ENCODE results near the gene LRRC74A. TPM values are rescaled to one million over a fixed set of nuclear protein-coding genes. Genes with fewer than 3 reads are reported as not detected.

LRRC74A gene
- not detected in 2 replicates for total RNA-seq

DNA sequence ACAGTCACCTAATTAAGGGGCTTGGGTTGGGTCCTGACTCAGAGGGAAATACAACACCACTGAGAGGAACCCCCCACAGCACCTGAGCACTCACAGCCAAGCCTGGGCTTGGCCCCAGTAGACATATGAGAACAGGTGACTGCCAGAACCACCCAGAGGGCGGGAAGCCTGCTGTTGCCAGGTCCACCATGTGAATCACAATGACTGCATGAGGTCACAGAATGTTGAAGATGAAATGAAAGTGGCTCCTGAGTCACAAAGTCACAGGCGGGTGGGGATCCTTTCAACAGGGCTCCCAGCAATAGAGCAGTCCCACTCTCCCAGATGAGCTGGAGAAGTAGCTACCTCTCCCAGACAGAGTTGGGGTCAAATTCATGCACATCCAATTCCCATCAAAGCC, at the start of gene LRRC74A:
LRRC74A (plus strand) TSS at position 287 of the 400 bp plus-strand sequence. CDS start 290 bp downstream, outside the sequence.
- DNase-seq (ENCODE audit: low read depth, low spot score) = no peak

DNA sequence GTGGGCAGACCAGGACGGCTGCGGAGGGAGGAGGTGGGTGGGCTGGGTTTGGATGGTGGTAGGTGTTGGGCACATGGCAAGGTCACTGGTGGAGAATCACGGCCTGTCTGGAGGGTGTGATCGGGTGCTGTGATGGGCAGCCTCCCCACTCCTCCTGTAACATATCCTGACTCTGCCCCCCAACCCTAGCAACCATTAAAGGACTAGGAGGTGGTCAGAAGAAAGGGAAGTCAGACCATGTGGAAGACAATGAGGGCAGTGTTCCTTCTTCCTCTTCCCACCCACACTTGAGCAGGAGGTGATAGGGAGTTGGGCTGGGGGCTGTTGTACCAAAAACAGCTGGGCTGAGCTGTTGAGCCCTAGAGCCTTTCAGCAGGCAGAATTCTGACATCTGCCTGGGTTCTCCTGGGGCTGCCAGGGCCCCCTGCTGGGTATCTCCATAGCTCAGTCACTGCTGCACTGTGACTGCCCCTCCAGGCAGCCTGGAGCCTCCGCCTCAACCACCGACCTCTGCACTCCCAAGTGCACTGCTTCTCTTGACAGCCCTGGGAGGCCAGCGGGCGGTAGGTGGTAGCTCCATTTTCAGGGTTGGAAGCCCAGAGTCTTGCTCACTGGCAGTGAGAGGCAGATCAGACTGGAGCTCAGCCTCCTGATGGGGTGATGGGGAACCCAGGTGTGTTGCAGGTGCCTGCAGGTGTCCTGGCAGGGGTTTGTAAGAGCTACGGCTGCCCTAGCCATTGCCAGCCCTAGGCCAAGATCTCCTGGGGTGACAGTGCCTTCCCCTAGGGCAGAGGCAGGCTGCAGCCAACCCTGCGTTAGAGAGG, 49.6 kb upstream of the LRRC74A start:
- DNase-seq (ENCODE audit: low read depth, low spot score) = no peak

DNA sequence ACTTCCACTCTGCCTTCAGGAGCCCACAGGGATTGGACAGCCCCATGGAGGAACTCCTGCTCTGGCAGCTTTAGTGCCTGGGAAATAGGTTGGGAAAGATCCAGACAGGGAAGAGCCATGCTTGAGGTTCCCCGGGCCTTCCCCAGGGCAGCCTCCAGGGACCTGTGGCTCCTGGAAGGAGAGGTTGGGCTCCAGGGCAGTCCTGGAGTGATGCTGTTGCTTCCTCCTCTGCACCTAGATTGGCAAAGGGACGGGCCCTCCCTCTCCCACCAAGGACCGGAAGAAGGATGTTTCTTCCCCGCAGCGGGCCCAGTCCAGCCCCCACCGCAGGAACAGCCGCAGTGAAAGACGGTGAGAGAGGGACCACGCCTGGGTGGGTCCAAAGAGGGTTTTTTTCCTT, 48.5 kb upstream of the LRRC74A start:
- no peak for DNase-seq (ENCODE audit: low read depth, low spot score)

DNA sequence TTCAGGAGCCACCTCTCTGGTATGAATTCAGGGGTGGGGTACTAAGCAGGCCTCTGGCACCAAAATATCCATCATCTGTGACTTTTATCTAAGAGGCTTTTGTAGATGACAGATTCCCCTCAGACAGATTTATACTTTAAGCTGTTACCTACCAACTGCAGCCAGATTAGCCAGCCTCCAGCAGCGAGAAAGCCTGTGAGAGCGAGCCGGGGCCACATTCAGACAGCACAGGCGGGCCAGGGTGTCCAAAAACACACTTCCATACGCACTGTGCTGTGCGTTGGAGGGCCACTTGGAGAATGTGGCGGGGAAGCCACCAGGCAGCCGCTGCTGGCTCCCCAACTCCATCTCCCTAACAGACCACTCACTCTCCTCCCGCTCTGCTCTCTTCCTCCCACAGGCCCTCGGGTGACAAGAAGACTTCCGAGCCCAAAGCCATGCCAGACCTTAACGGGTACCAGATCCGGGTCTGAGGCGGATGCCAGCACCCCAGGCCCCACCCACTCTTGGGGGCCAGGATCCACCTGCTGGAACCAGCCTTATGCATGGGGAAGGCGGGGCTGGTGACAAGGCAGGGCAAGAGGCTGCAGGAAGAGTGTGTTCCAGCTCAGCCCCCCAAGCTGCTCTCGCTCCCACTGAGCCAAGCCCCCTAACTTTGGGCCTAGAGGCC, 47.5 kb upstream of the LRRC74A start:
- no peak for DNase-seq (ENCODE audit: low read depth, low spot score)

DNA sequence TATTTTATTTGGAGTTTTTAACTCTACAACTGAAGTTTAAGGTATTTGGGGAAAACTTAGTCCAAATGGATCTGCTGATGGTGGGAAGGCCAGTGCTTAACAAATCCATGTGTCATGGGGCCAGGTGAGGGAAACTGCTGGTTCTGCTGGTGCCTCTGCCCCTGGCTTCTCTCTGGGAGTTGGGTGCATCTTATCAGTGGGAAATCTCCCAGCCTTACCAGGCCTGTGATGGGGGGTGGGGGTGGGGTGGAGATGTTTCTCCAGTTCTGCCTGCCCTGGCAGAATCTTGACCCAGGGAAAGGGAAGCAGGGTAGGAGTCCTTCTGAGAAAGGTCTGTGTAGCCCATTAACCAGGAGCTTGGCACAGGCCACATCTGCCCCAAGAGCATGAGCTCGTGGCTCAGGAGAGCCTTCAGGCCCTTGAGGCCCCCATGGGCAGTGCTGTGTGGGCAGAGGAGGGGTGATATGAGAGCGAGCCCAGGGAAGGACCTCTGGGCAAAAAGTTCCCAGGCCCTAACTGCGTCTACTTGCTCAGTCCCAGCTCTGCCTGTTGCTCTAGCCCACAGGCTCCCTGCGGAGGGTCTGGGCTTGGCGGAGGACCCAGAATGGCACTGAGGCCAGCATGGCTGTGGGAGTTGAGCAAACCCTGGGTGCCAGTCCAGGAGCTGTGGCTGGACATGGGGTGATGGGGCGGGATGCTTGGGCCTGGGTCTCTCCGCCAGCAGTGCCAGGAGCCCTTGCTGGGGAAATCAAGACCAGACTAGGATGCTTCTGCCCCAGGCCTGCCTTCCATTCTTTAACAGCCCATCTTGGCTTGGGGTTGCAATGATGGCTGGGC, 46.8 kb upstream of the LRRC74A start:
- DNase-seq (ENCODE audit: low read depth, low spot score) = no peak

DNA sequence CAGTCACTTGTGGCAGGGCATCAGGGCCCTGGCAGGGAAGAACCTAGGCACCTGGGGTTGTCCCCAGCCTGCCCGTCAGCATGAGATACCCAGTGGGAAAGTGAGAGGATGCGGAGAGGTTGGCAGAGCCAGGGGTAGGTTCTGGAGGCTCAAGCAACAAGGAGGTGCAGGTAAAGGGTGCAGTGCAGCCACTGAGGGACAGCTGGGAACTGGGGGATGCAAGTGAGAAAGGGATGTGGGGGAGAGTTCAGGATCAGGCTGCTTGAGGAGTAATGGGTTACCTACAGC, 46.2 kb upstream of the LRRC74A start:
- no peak for DNase-seq (ENCODE audit: low read depth, low spot score)

DNA sequence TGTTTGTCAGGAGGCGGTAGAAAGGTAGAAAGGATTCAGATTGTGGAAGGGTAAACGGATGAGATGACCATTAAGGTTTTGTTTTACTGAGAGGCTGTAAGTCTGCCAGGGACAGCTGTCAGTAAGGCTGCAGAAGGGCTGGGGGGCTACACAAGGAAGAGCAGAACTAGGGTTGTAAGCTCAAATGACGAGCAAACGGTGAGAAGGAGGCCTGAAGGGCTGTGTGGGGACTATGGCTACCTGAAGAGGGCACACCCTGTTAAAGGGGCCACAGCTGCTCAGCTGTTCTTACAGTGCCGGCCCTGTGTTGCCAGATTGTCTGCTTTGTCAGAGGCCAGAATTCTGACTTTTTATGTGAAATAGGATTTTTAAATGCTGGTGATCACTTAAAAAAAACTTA, 45.8 kb upstream of the LRRC74A start:
- DNase-seq (ENCODE audit: low read depth, low spot score) = no peak

DNA sequence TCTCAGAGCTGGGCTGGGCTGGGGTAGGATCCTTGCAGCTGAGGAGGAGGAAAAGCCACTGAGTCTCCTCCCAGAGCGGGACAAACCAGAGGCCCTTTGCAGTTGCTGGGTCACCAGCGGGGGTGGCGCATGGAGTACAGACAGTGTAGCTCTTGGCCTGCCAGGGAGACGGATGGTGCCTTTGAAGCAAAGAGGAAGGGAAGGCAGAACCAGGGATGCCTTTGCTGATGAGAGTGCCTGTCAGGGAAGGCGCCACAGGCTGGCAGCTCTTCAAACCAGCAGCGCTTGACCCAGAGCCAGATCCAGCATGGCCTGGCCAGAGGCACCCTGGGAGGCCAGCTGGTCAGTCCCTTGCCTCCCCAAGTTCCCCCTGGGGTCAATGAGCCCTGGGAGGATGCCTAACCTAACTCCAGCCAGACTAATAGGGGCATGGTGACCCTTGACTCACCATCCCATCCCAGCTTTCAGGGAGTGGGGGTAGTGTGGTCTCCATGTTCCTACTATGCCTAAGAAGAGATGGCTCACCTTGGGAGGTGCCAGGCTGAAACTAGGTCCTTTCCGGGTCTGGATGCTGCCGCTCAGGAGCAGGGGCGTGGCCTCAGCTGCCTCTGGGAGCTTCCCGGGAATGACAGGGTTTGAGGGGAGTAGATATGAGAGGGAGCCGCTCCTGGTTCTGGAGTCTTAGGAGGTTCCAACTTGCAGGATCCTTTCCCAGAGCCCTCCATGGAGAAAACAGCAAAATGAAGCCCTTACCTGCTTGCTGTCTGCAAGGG, 45.1 kb upstream of the LRRC74A start:
- DNase-seq (ENCODE audit: low read depth, low spot score) = no peak

DNA sequence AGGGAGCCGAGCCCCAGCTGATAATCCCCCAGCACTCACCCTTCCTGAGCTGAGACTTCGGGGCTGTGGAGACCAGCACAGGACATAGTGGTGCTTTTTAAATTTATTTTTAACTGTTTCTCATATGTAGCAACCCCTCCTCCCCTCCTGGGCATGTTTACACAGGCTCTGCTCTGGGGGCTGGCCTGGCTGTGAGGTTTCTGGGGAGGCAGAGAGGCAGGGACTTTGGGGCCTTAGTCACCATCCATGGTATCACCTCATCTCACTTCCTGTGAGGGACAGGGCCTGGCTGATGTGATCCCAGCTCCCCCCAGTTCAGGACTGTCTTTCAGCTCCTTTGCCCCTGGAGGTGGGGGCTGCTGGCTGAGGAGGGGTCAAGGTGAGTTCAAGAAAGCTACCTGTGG, 44.6 kb upstream of the LRRC74A start:
- DNase-seq (ENCODE audit: low read depth, low spot score) = no peak

DNA sequence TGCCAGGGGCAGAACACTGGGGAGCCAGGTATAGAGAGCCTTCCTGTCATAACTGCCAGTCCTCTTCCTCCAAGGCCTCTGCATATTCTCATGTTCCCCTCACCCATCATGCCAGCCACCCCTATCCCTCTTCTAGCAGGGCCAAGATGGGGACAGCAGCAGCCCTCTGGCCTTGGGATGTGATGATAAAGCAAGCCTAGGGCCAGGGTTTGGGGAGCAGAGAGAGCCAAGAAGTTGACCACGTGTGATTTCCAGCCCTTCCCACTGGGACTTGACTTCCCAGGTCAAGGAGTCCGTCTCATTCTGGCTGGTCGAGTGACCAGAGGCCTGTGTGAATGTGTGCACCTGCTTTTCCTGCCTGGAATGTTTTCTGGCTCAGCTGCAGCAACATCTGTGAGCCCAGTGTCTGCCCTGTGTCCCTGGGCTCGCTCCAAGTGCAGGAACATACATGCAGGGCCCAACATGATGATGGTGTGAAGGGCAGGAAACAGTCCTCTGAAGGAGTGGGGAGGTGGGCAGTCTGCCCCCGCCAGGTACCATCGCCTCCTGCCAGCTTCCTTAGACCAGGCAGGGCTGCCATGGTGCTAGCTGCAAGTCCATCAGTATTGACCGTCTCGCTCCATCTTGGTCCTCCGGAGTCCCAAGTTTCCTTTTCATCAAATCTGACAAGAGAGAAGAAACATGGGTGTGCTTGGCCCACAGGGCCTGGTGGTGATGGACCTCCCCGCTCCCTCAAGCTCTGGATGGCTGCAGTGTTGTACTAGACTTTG, 43.9 kb upstream of the LRRC74A start:
- no peak for DNase-seq (ENCODE audit: low read depth, low spot score)

DNA sequence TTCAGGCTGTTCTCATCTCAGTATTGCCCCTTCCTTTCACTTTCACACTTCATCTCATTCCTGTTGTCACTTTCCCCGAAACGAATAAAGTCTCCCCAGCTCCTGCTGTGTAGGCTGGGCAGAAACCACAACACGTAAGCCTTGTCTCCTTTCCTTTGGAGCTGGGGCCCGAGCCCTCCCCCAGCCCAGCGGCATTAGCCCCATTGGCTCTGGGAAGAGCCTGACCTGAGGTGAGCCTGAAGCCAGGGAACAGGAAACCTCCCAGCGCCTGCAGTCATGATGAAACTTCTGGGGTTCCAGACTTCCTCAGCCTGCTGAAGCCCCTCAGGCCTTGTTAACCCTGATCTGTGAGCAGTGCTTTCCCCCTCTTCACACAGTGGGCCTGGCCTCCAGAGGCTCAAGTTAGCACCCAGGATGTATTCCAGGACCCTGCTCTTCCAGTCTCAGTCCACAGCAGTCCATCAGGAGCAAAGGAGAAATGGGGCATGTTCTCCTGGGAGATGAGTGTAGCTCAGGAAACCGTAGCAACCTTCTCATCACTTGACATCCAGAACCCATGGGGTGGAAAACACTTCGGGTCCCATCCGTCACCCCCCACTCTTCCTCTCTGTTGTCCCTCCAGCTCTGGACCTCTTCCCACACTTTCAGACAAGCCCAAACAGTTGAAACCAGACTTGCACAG, 43.2 kb upstream of the LRRC74A start:
- no peak for DNase-seq (ENCODE audit: low read depth, low spot score)

DNA sequence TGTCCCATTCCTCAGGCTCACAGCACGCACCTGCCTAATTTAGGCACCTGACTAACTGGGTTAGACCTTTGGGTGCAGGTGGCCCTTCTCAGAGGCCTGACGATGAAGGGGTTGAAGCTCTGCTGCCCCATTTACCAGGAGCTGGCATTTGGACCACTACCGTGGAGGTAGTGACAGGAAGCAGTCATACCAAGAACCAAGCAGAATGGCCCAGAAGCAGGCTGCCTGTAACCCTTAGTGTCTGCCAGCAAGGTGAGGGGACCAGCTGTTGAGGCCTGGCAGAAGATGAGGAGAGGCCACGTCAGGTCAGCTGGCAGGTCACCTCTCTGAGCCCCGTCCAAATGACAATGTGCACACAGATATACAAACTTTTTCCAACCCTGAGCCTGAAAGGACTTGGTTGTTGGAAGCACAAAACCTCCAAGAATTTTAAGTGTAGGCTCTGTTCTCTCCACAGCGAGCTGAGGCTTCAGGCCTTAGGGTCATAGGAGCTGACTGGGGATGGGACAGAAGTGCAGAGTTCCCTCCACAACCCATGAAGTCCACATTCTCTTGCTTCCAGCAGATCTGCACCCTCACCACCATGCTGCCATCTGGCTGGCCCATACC, 41.8 kb upstream of the LRRC74A start:
- DNase-seq (ENCODE audit: low read depth, low spot score) = no peak

DNA sequence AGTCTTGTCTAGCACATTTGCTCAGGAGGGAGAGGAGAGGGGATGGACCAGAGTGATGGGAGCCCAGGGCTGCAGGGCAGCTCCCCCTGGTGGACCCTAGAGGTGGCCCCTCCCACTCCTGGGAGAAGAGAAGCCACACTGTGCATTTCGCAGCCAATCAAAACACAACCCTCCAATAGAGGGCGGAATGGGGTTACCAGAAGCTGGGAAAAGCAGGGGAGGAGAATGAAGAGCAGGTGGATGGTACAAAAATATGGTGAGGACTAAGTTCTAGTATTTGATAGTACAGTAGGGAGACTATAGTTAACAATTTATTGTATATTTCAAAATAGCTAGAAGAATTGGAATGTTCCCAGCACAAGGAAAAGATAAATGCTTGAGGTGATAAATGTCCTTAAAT, 41.3 kb upstream of the LRRC74A start:
- peak; percentile 58 for DNase-seq (ENCODE audit: low read depth, low spot score)

DNA sequence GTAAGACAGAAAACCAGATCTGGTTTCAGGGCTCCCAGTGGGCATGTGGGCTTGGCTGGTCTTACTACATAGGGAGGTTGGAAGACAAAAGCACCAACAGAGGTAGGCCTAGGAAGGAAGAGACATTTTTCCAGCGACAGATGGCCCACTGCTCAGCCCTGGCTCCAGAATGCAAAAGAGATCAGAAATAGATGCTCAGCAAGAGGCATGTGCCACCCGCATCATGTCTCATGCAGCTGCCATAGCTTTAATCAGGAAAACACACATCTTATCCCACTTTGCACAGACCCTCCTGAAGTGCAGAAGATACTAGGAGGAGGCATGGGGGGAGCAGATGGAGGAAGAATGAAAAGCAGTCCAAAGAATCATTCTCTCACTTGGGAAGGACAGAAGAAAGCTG, 39.6 kb upstream of the LRRC74A start:
- no peak for DNase-seq (ENCODE audit: low read depth, low spot score)

DNA sequence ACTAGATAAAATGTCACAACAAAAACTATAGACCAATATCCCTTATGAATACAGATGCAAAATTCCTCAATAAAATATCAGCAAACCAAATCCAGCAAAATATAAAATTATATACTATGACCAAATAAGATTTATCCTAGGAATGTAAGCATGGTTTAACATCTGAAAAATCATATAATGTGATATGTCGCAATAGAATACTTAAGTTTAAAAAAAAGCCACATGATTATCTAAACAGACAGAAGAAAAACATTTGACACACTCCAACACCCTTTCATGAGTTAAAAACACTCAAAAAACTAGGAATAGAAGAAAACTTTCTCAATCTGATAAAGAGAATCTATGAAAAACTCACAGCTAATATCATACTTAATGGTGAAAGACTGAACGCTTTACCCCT, 33.8 kb upstream of the LRRC74A start:
- DNase-seq (ENCODE audit: low read depth, low spot score) = no peak

DNA sequence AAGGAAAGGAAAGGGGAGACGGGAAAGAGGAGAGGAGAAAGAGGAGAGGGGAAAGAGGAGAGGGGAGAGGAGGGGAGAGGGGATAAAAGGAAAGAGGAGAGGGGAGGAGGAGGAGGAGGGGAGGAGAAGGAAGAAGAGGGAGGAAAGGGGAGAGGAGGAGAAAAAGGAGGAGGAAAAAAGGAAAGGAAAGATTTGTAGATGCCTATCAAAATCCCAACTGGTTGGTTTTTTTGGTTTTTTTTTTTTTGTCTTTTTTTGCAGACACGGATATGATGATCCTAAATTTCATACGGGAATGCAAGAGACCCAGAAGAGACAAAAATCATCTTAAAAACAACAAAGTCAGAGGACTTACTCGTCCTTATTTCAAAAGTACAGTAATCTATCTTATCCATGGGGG, 32.9 kb upstream of the LRRC74A start:
- no peak for DNase-seq (ENCODE audit: low read depth, low spot score)

DNA sequence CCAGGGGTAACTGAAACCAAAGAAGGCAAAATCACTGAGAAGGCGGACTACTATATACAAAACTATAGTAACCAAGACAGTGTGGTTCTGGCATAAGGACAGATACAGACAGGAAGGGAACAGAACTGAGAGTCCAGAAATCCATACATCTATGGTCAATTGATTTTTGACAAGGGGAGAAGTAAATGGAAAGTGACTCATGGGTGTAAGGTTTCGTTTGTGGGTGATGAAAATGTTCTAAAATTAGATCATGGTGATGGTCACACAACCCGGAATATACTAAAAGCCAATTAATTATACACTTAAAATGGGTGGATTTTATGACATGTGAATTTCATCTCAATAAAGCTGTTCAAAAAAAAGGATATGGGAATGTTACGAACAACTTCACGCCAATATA, 32.3 kb upstream of the LRRC74A start:
- no peak for DNase-seq (ENCODE audit: low read depth, low spot score)

DNA sequence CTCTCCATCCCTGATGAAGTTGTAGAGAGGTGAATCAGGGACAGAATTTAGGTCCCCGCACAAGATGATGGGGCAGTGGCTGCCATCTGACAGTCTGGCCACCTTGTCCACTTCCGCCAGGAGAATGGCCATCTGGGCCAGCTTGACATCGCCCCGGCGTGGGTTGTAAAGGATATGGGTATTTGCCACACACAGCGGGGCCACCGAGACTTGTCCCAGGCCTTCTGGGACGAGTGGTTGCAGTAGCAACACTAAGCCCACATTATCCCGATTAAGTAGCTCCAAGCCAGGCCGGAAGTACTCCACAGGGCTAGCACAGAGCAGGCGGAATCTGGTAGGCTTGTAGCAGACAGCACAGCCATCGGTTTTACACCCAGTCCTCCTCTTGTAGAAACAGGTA, 19.8 kb upstream of the LRRC74A start:
- DNase-seq (ENCODE audit: low read depth, low spot score) = no peak

DNA sequence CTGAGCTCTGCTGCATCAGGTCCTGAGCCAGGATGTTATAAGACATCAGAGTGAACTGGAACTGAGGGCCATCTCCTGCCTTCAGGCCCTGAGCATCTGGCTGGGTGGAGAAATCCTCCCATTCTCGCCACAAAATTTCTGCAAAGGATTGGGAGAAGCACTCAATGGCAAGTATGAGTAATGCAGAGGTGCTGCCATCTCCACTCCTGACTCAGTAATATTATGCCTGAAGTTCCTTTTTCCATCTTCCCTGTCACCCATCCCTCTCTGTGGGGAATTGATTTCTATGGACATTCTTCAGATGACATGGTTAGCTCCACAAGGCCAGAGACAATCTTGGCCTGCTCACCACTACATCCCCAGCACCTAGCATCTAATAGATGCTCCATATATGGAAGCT, 18.2 kb upstream of the LRRC74A start:
- DNase-seq (ENCODE audit: low read depth, low spot score) = no peak

DNA sequence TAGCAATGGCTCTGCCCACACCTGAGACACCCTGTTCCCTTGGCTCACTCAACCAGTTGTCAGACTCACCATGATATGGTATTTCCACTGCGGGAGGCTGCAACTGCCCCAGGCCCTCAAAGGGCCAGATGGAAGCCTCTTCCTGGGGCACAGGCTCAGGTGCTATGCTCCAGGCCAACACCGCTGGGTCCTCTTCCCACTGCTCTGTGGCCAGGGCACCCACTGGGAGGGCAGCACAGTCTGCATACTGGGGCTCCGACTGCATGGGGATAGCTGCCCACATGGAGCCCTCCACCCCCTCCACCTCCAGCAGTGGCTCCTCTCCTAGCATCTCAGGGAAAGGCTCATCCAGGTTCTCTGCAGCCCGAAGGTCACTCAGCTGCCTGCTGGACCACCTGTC, 17.2 kb upstream of the LRRC74A start:
- DNase-seq (ENCODE audit: low read depth, low spot score) = no peak

Data from pulmonary artery endothelial cell (primary cell).